Sigmoid colon (tissue), 7 donors: ENCODE results near the gene MGA. TPM values are rescaled to one million over a fixed set of nuclear protein-coding genes. Genes with fewer than 3 reads are reported as not detected.
"Not testable (repeated sequence)": the region's sequence is repeated elsewhere in the genome, so short reads cannot be mapped to it uniquely, and the experiment has no call there.

Experiments
- DNase-seq: peaks from one replicate; pipeline ENCODE4 v3.0.0-alpha.2; 2019
- H3K27ac ChIP-seq, 4 donors: fragments of 200-600 bp; sonication (generic); one replicate each; pipeline ENCODE4 v1.5.1; 2016 to 2019; ENCODE audit warnings: mild to moderate bottlenecking in 1 of 4
- H3K27me3 ChIP-seq, 3 donors: fragments of 200-600 bp; sonication (generic); one replicate each; pipeline ENCODE4 v1.5.1; 2019; ENCODE audit warnings: mild to moderate bottlenecking in 1 of 3
- H3K36me3 ChIP-seq, 4 donors: fragments of 200-600 bp; sonication (generic); one replicate each; pipeline ENCODE4 v1.5.1; 2016 to 2019
- H3K4me1 ChIP-seq, 4 donors: fragments of 200-600 bp; sonication (generic); one replicate each; pipeline ENCODE4 v1.5.1; 2017 to 2019
- H3K4me3 ChIP-seq, 4 donors: fragments of 200-600 bp; sonication (generic); one replicate each; pipeline ENCODE4 v1.5.1; 2017 to 2019; ENCODE audit warnings: mild to moderate bottlenecking in 2 of 4, moderate library complexity in 1 of 4
- H3K9me3 ChIP-seq, 4 donors: fragments of 200-600 bp in 3 of 4; sonication (generic) in 3 of 4; one replicate each; pipeline versions ENCODE4 v1.5.1 to v1.6.1; 2013 to 2019
- EP300 ChIP-seq, 4 donors: sonication (generic); formaldehyde crosslinking; IDR thresholded peaks; one replicate each; pipeline ENCODE4 v1.6.1; 2017; ENCODE audit warnings: antibody characterized with exemption in 4 of 4
- POLR2A ChIP-seq, 2 donors: fragments of 450-650 bp; IDR thresholded peaks; one replicate each; pipeline ENCODE4 v1.6.1; 2016; ENCODE audit warnings: antibody characterized with exemption in 2 of 2, mild to moderate bottlenecking in 2 of 2, moderate library complexity in 2 of 2
- POLR2AphosphoS5 ChIP-seq, 4 donors: sonication (generic); formaldehyde crosslinking; IDR thresholded peaks; one replicate each; pipeline ENCODE4 v1.6.1; 2017; ENCODE audit warnings: antibody characterized with exemption in 4 of 4
- WGBS, 2 donors: extraction: QIAGEN DNeasy Blood & Tissue Kit; methylation state at CpG; one replicate each; pipeline ENCODE4 v1.1.7; 2013; 5-methylcytosine and 5-hydroxymethylcytosine counted together
- intact Hi-C: fragments of 100-400 bp; cut with DNase I; formaldehyde crosslinking; loops from one replicate; pipeline ENCODE4 v1.15.1; 2023
- polyA plus RNA-seq, 3 donors: library from polyadenylated mRNA; stranded (reverse); fragments of 200-250 nt; gene quantifications; one replicate each; pipeline ENCODE4 v1.2.3, GENCODE V29; 2013
- total RNA-seq, 4 donors: library from RNA; depleted of rRNA; stranded (reverse); fragments of >200 nt; gene quantifications; one replicate each; pipeline ENCODE4 v1.1.0, GENCODE V29; 2016
- TF ChIP-seq, protein P1 (sequence below), 4 experiments: fragments of 450-650 bp in 3 of 4; fragments of 200-600 bp in 1 of 4; IDR thresholded peaks; one replicate each; pipeline ENCODE4 v1.5.1; 2016 to 2019; ENCODE audit warnings: antibody characterized with exemption in 4 of 4, mild to moderate bottlenecking in 3 of 4, moderate library complexity in 2 of 4
- donor health status: healthy with polysubstance abuse.
- donor health status: Bipolar disorder and iron deficiency.
- donor health status: healthy.

Gene MGA
- total and polyA plus RNA-seq, 7 donors: 1.4 to 64.8 (median 36.0) TPM

- no peak overlapping the region for H3K4me3 ChIP-seq
- no peaks in the 10 kb centered on the region for H3K4me1 ChIP-seq
- TF ChIP-seq, protein P1, sequence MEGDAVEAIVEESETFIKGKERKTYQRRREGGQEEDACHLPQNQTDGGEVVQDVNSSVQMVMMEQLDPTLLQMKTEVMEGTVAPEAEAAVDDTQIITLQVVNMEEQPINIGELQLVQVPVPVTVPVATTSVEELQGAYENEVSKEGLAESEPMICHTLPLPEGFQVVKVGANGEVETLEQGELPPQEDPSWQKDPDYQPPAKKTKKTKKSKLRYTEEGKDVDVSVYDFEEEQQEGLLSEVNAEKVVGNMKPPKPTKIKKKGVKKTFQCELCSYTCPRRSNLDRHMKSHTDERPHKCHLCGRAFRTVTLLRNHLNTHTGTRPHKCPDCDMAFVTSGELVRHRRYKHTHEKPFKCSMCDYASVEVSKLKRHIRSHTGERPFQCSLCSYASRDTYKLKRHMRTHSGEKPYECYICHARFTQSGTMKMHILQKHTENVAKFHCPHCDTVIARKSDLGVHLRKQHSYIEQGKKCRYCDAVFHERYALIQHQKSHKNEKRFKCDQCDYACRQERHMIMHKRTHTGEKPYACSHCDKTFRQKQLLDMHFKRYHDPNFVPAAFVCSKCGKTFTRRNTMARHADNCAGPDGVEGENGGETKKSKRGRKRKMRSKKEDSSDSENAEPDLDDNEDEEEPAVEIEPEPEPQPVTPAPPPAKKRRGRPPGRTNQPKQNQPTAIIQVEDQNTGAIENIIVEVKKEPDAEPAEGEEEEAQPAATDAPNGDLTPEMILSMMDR (IDR thresholded peaks at IDR 0.05): no peak
- TF ChIP-seq POLR2AphosphoS5 (IDR thresholded peaks at IDR 0.05): no peak
- no peak for TF ChIP-seq POLR2A (IDR thresholded peaks at IDR 0.05)
- TF ChIP-seq EP300 (IDR thresholded peaks at IDR 0.05): no peak
- H3K9me3 ChIP-seq: no peaks in the 10 kb centered on the region
- H3K27me3 ChIP-seq: no peaks in the 10 kb centered on the region
- no peak for DNase-seq
- H3K36me3 ChIP-seq: peaks cover 0 to 23% (median 3%) of the 10 kb centered on the region in 4 donors
- no peak overlapping the region for H3K27ac ChIP-seq
- intact Hi-C loops: no loop called here
Measured at GRCh38 chr15:41703120-41703519, 42.9 kb downstream of the MGA start.

- 40 to 66% methylated on average over 6 of the region's 6 CpGs for WGBS, 2 donors
- DNase-seq: peak; percentile 79
- Histone ChIP-seq H3K9me3 (no peaks in the 10 kb centered on the region), H3K27ac (peak overlapping the region in 3 of 4 donors; percentile 45 to 58 (median 52)), H3K27me3 (no peaks in the 10 kb centered on the region), H3K4me1 (peaks cover 0 to 23% (median 18%) of the 10 kb centered on the region in 4 donors), H3K4me3 (no peak overlapping the region), H3K36me3 (peaks cover 0 to 38% (median 15%) of the 10 kb centered on the region in 4 donors)
- intact Hi-C loops: no loop called here
- TF ChIP-seq POLR2AphosphoS5 (IDR thresholded peaks at IDR 0.05): no peak
- no peak for TF ChIP-seq POLR2A (IDR thresholded peaks at IDR 0.05)
- TF ChIP-seq EP300 (IDR thresholded peaks at IDR 0.05): no peak
- TF ChIP-seq, protein P1 (IDR thresholded peaks at IDR 0.05): no peak
Measured at GRCh38 chr15:41713047-41713446, 52.8 kb downstream of the MGA start.

- no peaks in the 10 kb centered on the region for H3K9me3 ChIP-seq
- H3K4me1 ChIP-seq: peaks cover 0 to 23% (median 18%) of the 10 kb centered on the region in 4 donors
- TF ChIP-seq EP300 (IDR thresholded peaks at IDR 0.05) (no peak), POLR2AphosphoS5 (IDR thresholded peaks at IDR 0.05) (no peak), POLR2A (IDR thresholded peaks at IDR 0.05) (no peak)
- TF ChIP-seq, protein P1 (IDR thresholded peaks at IDR 0.05): no peak
- H3K36me3 ChIP-seq: peaks cover 0 to 25% (median 5%) of the 10 kb centered on the region in 4 donors
- no peaks in the 10 kb centered on the region for H3K27me3 ChIP-seq
- no peak for DNase-seq
- WGBS, 2 donors: 85 to 91% methylated on average over 3 of the region's 3 CpGs
- no peak overlapping the region for H3K4me3 ChIP-seq
- H3K27ac ChIP-seq: no peak overlapping the region
- intact Hi-C loops: no loop called here
Measured at GRCh38 chr15:41714291-41714690, 54.1 kb downstream of the MGA start.

DNA sequence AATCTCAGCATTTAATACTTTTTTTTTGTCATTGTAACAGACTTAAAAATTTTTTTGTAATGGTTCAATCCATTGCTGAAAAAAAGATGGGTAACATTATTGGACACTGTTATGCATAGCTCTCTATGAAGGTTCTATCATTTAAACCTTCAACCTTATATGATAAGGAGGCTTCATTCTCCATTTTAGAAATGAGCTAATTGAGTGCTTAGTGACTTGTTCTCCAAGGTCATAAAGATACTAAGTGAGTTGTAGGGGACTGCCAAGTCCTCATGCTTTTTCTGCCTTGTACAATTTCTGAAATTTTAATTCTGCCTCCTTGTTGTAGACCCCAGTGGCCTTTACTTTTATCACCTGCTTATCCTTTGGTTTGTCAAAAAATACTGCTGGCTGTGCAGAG, 56.7 kb downstream of the MGA start:
- no peak for DNase-seq
- H3K4me3 ChIP-seq: no peak overlapping the region
- H3K4me1 ChIP-seq: peaks cover 0 to 23% (median 18%) of the 10 kb centered on the region in 4 donors
- TF ChIP-seq EP300 (IDR thresholded peaks at IDR 0.05): no peak
- TF ChIP-seq POLR2A (IDR thresholded peaks at IDR 0.05): no peak
- TF ChIP-seq, protein P1 (IDR thresholded peaks at IDR 0.05): no peak
- TF ChIP-seq POLR2AphosphoS5 (IDR thresholded peaks at IDR 0.05): no peak
- H3K36me3 ChIP-seq: no peaks in the 10 kb centered on the region
- intact Hi-C loops: no loop called here
- H3K9me3 ChIP-seq: no peaks in the 10 kb centered on the region
- H3K27ac ChIP-seq: no peak overlapping the region
- H3K27me3 ChIP-seq: no peaks in the 10 kb centered on the region

- intact Hi-C loops: no loop called here
- TF ChIP-seq EP300 (IDR thresholded peaks at IDR 0.05) (no peak), POLR2A (IDR thresholded peaks at IDR 0.05) (no peak), POLR2AphosphoS5 (IDR thresholded peaks at IDR 0.05) (no peak)
- TF ChIP-seq, protein P1 (IDR thresholded peaks at IDR 0.05): no peak
- no peak overlapping the region for H3K4me3 ChIP-seq
- no peaks in the 10 kb centered on the region for H3K9me3 ChIP-seq
- 85 to 91% methylated on average over 3 of the region's 3 CpGs for WGBS, 2 donors
- no peak for DNase-seq
- no peaks in the 10 kb centered on the region for H3K27me3 ChIP-seq
- H3K27ac ChIP-seq: no peak overlapping the region
- H3K36me3 ChIP-seq: peaks cover 0 to 35% (median 9%) of the 10 kb centered on the region in 4 donors
- no peaks in the 10 kb centered on the region for H3K4me1 ChIP-seq
Measured at GRCh38 chr15:41727143-41727542, 66.9 kb downstream of the MGA start.

DNA sequence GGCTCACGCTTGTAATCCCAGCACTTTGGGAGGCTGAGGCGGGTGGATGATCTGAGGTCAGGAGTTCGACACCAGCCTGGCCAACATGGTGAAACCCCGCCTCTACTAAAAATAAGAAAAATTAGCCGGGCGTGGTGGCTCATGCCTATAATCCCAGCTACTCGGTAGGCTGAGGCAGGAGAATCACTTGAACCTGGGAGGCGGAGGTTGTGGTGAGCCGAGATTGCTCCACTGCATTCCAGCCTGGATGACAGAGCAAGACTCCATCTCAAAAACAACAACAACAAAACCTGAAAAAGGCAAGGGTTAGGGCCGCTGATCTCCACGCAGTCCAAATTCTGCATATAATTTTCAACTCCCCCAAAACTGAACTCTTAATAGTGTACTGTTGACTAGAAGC, 67.9 kb downstream of the MGA start:
- H3K27ac ChIP-seq, H3K27me3 ChIP-seq, H3K9me3 ChIP-seq, intact Hi-C loops, H3K4me3 ChIP-seq, H3K4me1 ChIP-seq, DNase-seq: not testable (repeated sequence)
- WGBS, 2 donors: 95% methylated on average over 11 of the region's 11 CpGs
- H3K36me3 ChIP-seq: peaks cover 0 to 35% (median 9%) of the 10 kb centered on the region in 4 donors
